ENCODE results near the gene TES.

The TES gene

GRCh38 chr7:116219834-116220233 is 9.5 kb downstream of the TES start:
- no peak for TF ChIP-seq CTCF (conservative IDR thresholded peaks at IDR 0.05; ENCODE audit: low read depth, low read length)
- H3K4me3 ChIP-seq (IDR thresholded peaks at IDR 0.05; ENCODE audit: insufficient read depth, low read depth, low read length): no peak overlapping the region
- H4K20me1 ChIP-seq (ENCODE audit: insufficient read depth): peaks cover 7% of the 10 kb centered on the region; the same call in 1 of the 2 replicates
- no peak overlapping the region for H2AFZ ChIP-seq (ENCODE audit: low read depth)
- H3K27ac ChIP-seq: no peak overlapping the region
- H3K36me3 ChIP-seq (ENCODE audit: insufficient read depth): no peaks in the 10 kb centered on the region
- H3K9ac ChIP-seq: no peak overlapping the region
- peaks cover 27% of the 10 kb centered on the region for H3K4me1 ChIP-seq (ENCODE audit: low read depth, poor library complexity, severe bottlenecking)
- H3K4me2 ChIP-seq: no peak overlapping the region
- H3K79me2 ChIP-seq (ENCODE audit: insufficient read depth, low read depth): peaks cover 97% of the 10 kb centered on the region
- H3K27me3 ChIP-seq (ENCODE audit: insufficient read depth, low read depth): no peaks in the 10 kb centered on the region

DNA sequence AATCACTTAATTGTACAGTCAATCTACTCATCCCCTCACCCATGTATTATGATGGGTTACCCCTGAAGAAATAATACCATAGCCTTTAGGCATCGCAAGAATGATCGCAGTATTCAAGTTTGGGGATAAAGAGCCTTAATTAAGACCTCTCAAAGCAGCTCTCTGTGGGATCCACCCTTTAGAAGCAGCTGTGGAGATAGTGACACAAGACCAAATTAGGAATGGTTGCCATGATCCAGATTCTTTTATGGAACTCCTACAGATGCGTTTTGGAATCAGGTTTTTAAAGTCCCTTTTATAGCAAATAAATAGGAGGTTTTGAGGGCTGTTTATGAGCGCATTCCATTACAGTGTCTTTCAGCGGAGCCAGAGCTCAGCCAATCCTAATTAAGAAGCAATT is 12.2 kb downstream of the TES start:
- TF ChIP-seq CTCF (conservative IDR thresholded peaks at IDR 0.05; ENCODE audit: low read depth, low read length): no peak
- H3K9ac ChIP-seq: no peak overlapping the region
- no peak overlapping the region for H2AFZ ChIP-seq (ENCODE audit: low read depth)
- H3K4me1 ChIP-seq (ENCODE audit: low read depth, poor library complexity, severe bottlenecking): peaks cover 20% of the 10 kb centered on the region
- H4K20me1 ChIP-seq (ENCODE audit: insufficient read depth): no peaks in the 10 kb centered on the region
- no peak overlapping the region for H3K27ac ChIP-seq
- no peak overlapping the region for H3K4me2 ChIP-seq
- no peaks in the 10 kb centered on the region for H3K36me3 ChIP-seq (ENCODE audit: insufficient read depth)
- peaks cover 92% of the 10 kb centered on the region; the same call in 1 of the 2 replicates for H3K79me2 ChIP-seq (ENCODE audit: insufficient read depth, low read depth)
- H3K4me3 ChIP-seq (IDR thresholded peaks at IDR 0.05; ENCODE audit: insufficient read depth, low read depth, low read length): no peak overlapping the region
- no peaks in the 10 kb centered on the region for H3K27me3 ChIP-seq (ENCODE audit: insufficient read depth, low read depth)

DNA sequence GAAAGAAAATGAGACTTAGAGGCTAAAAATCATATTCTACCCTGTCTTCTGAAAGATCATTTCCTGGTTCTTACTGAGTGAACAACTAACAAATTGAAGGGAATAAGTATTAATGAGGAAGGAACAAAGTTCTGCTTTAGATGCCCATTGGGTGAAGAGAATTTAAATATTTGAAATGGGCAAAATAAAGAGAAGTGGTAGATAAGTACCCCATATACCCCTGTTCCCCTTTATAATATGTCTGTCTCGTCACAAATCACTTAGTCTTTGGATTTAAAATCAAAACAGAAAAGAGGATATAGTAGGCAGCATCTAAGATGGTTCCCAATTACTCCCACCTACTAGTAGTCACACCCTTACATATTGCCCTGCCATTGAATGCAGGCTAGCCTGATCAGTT is 13.2 kb downstream of the TES start:
- no peaks in the 10 kb centered on the region for H3K36me3 ChIP-seq (ENCODE audit: insufficient read depth)
- peaks cover 20% of the 10 kb centered on the region for H3K4me1 ChIP-seq (ENCODE audit: low read depth, poor library complexity, severe bottlenecking)
- no peaks in the 10 kb centered on the region for H4K20me1 ChIP-seq (ENCODE audit: insufficient read depth)
- no peak overlapping the region for H3K4me2 ChIP-seq
- no peaks in the 10 kb centered on the region for H3K27me3 ChIP-seq (ENCODE audit: insufficient read depth, low read depth)
- H3K27ac ChIP-seq: no peak overlapping the region
- TF ChIP-seq CTCF (conservative IDR thresholded peaks at IDR 0.05; ENCODE audit: low read depth, low read length): no peak
- no peak overlapping the region for H2AFZ ChIP-seq (ENCODE audit: low read depth)
- no peak overlapping the region for H3K9ac ChIP-seq
- H3K4me3 ChIP-seq (IDR thresholded peaks at IDR 0.05; ENCODE audit: insufficient read depth, low read depth, low read length): no peak overlapping the region
- H3K79me2 ChIP-seq (ENCODE audit: insufficient read depth, low read depth): peaks cover 90% of the 10 kb centered on the region; the same call in 1 of the 2 replicates

- TF ChIP-seq CTCF (conservative IDR thresholded peaks at IDR 0.05; ENCODE audit: low read depth, low read length): no peak
- H3K4me2 ChIP-seq: no peak overlapping the region
- H3K4me1 ChIP-seq (ENCODE audit: low read depth, poor library complexity, severe bottlenecking): peaks cover 29% of the 10 kb centered on the region
- H3K4me3 ChIP-seq (IDR thresholded peaks at IDR 0.05; ENCODE audit: insufficient read depth, low read depth, low read length): no peak overlapping the region
- no peaks in the 10 kb centered on the region for H3K36me3 ChIP-seq (ENCODE audit: insufficient read depth)
- no peaks in the 10 kb centered on the region for H4K20me1 ChIP-seq (ENCODE audit: insufficient read depth)
- no peak overlapping the region for H2AFZ ChIP-seq (ENCODE audit: low read depth)
- H3K79me2 ChIP-seq (ENCODE audit: insufficient read depth, low read depth): peaks cover 83% of the 10 kb centered on the region; the same call in 1 of the 2 replicates
- H3K27me3 ChIP-seq (ENCODE audit: insufficient read depth, low read depth): no peaks in the 10 kb centered on the region
- H3K27ac ChIP-seq: no peak overlapping the region
- H3K9ac ChIP-seq: no peak overlapping the region
Observed at GRCh38 chr7:116224492-116225098, 14.3 kb downstream of the TES start.
